ENCODE data around the gene C4B. TPM values are rescaled to one million over a fixed set of nuclear protein-coding genes. Genes with fewer than 3 reads are reported as not detected.

C4B gene
- total RNA-seq, 1 experiment from 2014 or later, result 8.8 TPM

DNA sequence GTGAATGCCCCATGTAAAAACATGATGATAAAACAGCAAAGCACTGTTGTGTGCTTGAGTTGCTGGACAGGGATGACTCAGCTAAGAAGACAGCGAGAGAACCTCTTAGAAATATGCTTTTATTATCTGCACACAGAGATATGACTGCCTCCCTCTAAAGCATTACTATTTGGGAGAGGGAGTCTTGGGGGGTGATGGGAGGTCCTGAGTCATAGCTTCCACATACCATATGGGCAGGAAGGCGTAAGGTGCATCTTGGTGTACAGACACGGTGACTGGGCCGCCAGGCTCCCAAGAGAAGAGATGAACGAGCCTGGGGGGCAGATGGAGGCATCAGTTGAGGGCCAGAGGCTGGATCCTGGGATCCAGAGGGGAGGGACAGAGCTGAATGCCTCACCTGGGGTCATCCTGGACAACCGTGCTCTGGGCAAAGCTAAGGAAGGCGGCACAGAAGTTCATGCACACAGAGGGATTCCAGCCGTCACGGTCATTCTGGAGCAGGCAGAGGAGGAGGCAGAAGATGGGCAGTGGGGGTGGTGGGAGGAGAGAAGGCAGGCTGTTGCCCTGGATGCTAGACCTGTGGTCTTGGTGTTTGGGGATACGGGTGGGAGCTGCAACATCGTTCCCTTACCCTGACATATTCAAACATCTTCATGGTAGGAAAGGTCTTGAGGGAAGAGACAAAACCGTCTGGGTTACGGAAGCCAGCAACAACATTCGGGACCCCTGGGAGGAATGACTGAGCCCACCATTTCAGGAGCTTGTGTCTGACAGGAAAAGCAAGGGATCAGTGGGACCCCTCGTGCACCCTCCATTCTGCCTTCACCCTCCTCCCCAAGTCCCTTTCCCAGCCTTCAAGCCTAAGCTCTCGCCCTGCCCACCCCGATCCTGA, 44.6 kb upstream of the C4B start:
- Histone ChIP-seq H3K27ac (ENCODE audit: low read length) (peak overlapping the region; percentile 94), H3K4me3 (ENCODE audit: low read depth in 2 of 2, low read length in 2 of 2) (peak overlapping the region; percentile 85 to 94), H3K36me3 (ENCODE audit: control insufficient read depth, insufficient read depth, low read length) (peaks cover 5% of the 10 kb centered on the region; the same call in 1 of the 2 replicates), H3K4me1 (ENCODE audit: control insufficient read depth, insufficient read depth, low read length) (peaks cover 12% of the 10 kb centered on the region; the same call in 1 of the 2 replicates), H3K9me3 (ENCODE audit: control insufficient read depth, insufficient read depth, low read depth, low read length) (no peaks in the 10 kb centered on the region), H3K27me3 (ENCODE audit: control insufficient read depth, insufficient read depth, low read length) (no peaks in the 10 kb centered on the region)
- ChIA-PET POLR2A (interaction anchor here (0.5 to 0.6 kb wide), 2 partner anchors 1203 to 1343 kb away, joined by 10 to 19 read pairs; no protein-coding TSS in a partner anchor), CTCF (interaction anchor here (0.8 kb wide), 1 partner anchor 72 kb away, joined by 3 read pairs; no protein-coding TSS in a partner anchor)
- no TSS peak for BruUV-seq (replicated peaks)
- TF ChIP-seq, protein P1, sequence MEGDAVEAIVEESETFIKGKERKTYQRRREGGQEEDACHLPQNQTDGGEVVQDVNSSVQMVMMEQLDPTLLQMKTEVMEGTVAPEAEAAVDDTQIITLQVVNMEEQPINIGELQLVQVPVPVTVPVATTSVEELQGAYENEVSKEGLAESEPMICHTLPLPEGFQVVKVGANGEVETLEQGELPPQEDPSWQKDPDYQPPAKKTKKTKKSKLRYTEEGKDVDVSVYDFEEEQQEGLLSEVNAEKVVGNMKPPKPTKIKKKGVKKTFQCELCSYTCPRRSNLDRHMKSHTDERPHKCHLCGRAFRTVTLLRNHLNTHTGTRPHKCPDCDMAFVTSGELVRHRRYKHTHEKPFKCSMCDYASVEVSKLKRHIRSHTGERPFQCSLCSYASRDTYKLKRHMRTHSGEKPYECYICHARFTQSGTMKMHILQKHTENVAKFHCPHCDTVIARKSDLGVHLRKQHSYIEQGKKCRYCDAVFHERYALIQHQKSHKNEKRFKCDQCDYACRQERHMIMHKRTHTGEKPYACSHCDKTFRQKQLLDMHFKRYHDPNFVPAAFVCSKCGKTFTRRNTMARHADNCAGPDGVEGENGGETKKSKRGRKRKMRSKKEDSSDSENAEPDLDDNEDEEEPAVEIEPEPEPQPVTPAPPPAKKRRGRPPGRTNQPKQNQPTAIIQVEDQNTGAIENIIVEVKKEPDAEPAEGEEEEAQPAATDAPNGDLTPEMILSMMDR (IDR thresholded peaks at IDR 0.05), result no peak
- TF ChIP-seq, protein P2, sequence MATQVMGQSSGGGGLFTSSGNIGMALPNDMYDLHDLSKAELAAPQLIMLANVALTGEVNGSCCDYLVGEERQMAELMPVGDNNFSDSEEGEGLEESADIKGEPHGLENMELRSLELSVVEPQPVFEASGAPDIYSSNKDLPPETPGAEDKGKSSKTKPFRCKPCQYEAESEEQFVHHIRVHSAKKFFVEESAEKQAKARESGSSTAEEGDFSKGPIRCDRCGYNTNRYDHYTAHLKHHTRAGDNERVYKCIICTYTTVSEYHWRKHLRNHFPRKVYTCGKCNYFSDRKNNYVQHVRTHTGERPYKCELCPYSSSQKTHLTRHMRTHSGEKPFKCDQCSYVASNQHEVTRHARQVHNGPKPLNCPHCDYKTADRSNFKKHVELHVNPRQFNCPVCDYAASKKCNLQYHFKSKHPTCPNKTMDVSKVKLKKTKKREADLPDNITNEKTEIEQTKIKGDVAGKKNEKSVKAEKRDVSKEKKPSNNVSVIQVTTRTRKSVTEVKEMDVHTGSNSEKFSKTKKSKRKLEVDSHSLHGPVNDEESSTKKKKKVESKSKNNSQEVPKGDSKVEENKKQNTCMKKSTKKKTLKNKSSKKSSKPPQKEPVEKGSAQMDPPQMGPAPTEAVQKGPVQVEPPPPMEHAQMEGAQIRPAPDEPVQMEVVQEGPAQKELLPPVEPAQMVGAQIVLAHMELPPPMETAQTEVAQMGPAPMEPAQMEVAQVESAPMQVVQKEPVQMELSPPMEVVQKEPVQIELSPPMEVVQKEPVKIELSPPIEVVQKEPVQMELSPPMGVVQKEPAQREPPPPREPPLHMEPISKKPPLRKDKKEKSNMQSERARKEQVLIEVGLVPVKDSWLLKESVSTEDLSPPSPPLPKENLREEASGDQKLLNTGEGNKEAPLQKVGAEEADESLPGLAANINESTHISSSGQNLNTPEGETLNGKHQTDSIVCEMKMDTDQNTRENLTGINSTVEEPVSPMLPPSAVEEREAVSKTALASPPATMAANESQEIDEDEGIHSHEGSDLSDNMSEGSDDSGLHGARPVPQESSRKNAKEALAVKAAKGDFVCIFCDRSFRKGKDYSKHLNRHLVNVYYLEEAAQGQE (IDR thresholded peaks at IDR 0.05; ENCODE audit: insufficient read depth in 1 of 2, low read depth in 2 of 2, low read length in 1 of 2), result no peak
- TF ChIP-seq SIN3A (IDR thresholded peaks at IDR 0.05; ENCODE audit: borderline replicate concordance, insufficient read depth, low read depth, low read length), result no peak
- no peak for TF ChIP-seq TCF7L2 (IDR thresholded peaks at IDR 0.05; ENCODE audit: low read depth, low read length)
- TF ChIP-seq POLR2AphosphoS5 (IDR thresholded peaks at IDR 0.05; ENCODE audit: low read depth, low read length), result no peak
- intact Hi-C loops (cut with micrococcal nuclease; ENCODE audit: unreplicated experiment) (no loop called here), in situ Hi-C loops (cut with HindIII; ENCODE audit: low pct_unique_long_range_greater_than_20kb, low sequenced_read_pairs) (no loop called here)
- DNase-seq (ENCODE audit: low read depth, low spot score) (no peak), ATAC-seq (no peak)

DNA sequence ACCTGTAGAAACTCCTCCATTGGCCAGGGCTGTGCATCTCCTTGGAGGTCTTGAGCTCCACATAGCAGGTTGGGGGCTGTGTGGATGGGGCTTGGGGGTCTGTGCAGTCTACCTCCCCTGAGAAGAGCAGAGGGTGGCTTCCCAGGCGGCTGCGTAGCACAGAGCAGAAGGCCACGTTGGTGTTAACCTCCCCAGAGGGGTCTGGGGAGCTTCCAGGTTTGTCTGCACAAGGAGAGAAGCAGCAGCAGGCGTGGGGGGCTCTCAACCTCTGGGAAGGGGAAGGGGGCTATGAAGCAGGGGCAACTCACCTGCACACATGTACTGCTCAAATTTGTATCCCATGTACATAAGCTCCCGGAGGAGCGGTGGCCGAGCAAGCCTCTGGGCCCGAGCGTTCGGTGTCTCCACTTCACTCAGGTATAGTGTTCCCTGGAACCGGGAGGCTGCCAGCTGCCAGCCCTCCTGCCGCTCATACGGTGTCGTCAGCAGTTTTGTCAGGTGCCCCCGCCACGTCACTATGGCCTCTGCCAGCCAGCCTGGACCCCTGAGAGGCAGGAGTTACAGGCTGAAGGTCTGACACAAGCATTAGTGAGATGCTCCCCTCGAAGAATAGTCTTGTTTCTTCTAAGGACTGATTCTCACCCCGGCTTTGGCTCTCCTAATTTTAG, 43.9 kb upstream of the C4B start:
- no TSS peak for BruUV-seq (replicated peaks)
- CTCF ChIA-PET, result interaction anchor here (0.8 kb wide), 1 partner anchor 73 kb away, joined by 3 read pairs; no protein-coding TSS in a partner anchor

More for the DNA sequence above, 43.9 kb upstream of the C4B start:
- intact Hi-C loops (cut with micrococcal nuclease; ENCODE audit: unreplicated experiment) (no loop called here), in situ Hi-C loops (cut with HindIII; ENCODE audit: low pct_unique_long_range_greater_than_20kb, low sequenced_read_pairs) (no loop called here)
- peaks cover 12% of the 10 kb centered on the region; the same call in 1 of the 2 replicates for H3K4me1 ChIP-seq (ENCODE audit: control insufficient read depth, insufficient read depth, low read length)
- TF ChIP-seq POLR2AphosphoS5 (IDR thresholded peaks at IDR 0.05; ENCODE audit: low read depth, low read length) (peak; percentile 58), TCF7L2 (IDR thresholded peaks at IDR 0.05; ENCODE audit: low read depth, low read length) (no peak)
- TF ChIP-seq, protein P1 (IDR thresholded peaks at IDR 0.05), result no peak
- no peak for DNase-seq (ENCODE audit: low read depth, low spot score)
- peaks cover 5% of the 10 kb centered on the region; the same call in 1 of the 2 replicates for H3K36me3 ChIP-seq (ENCODE audit: control insufficient read depth, insufficient read depth, low read length)
- no peaks in the 10 kb centered on the region for H3K9me3 ChIP-seq (ENCODE audit: control insufficient read depth, insufficient read depth, low read depth, low read length)
- POLR2A ChIA-PET, result interaction anchor here (0.5 to 0.6 kb wide), 2 partner anchors 1202 to 1342 kb away, joined by 10 to 19 read pairs; no protein-coding TSS in a partner anchor
- peak overlapping the region; percentile 85 to 94 for H3K4me3 ChIP-seq (ENCODE audit: low read depth in 2 of 2, low read length in 2 of 2)
- H3K27me3 ChIP-seq (ENCODE audit: control insufficient read depth, insufficient read depth, low read length), result no peaks in the 10 kb centered on the region
- peak overlapping the region; percentile 94 for H3K27ac ChIP-seq (ENCODE audit: low read length)
- peak; percentile 15 for ATAC-seq
